Measurements from ENCODE around the gene C12orf42.

The C12orf42 gene

GRCh38 chr12:103501447-103501846 lies 5.7 kb upstream of the C12orf42 start:
- DNase-seq = no peak
- in situ Hi-C loops (cut with HindIII; ENCODE audit: low pct_ligation_motif_present, low pct_unique_long_range_greater_than_20kb, low sequenced_read_pairs) = no loop called here

GRCh38 chr12:103499571-103499970 lies 3.8 kb upstream of the C12orf42 start:
- in situ Hi-C loops (cut with HindIII; ENCODE audit: low pct_ligation_motif_present, low pct_unique_long_range_greater_than_20kb, low sequenced_read_pairs) = no loop called here
- no peak for DNase-seq

- DNase-seq = no peak
- in situ Hi-C loops (cut with HindIII; ENCODE audit: low pct_ligation_motif_present, low pct_unique_long_range_greater_than_20kb, low sequenced_read_pairs) = no loop called here
Observed at GRCh38 chr12:103498990-103499389, 3.2 kb upstream of the C12orf42 start.

GRCh38 chr12:103494734-103495468 lies 867 bp downstream of the C12orf42 start:
- in situ Hi-C loops (cut with HindIII; ENCODE audit: low pct_ligation_motif_present, low pct_unique_long_range_greater_than_20kb, low sequenced_read_pairs) = no loop called here

GRCh38 chr12:103494051-103494733 lies 1.6 kb downstream of the C12orf42 start:
- in situ Hi-C loops (cut with HindIII; ENCODE audit: low pct_ligation_motif_present, low pct_unique_long_range_greater_than_20kb, low sequenced_read_pairs) = no loop called here
- DNase-seq = no peak

More at GRCh38 chr12:103494734-103495468, 867 bp downstream of the C12orf42 start:
- DNase-seq = no peak

GRCh38 chr12:103493199-103493598 lies 2.6 kb downstream of the C12orf42 start:
- in situ Hi-C loops (cut with HindIII; ENCODE audit: low pct_ligation_motif_present, low pct_unique_long_range_greater_than_20kb, low sequenced_read_pairs) = no loop called here
- no peak for DNase-seq

- DNase-seq = no peak
- in situ Hi-C loops (cut with HindIII; ENCODE audit: low pct_ligation_motif_present, low pct_unique_long_range_greater_than_20kb, low sequenced_read_pairs) = no loop called here
Observed at GRCh38 chr12:103482365-103482764, 13.4 kb downstream of the C12orf42 start.

GRCh38 chr12:103475073-103475472 lies 20.7 kb downstream of the C12orf42 start:
- DNase-seq = no peak
- in situ Hi-C loops (cut with HindIII; ENCODE audit: low pct_ligation_motif_present, low pct_unique_long_range_greater_than_20kb, low sequenced_read_pairs) = no loop called here

GRCh38 chr12:103470664-103471063 lies 25.1 kb downstream of the C12orf42 start:
- in situ Hi-C loops (cut with HindIII; ENCODE audit: low pct_ligation_motif_present, low pct_unique_long_range_greater_than_20kb, low sequenced_read_pairs) = no loop called here
- no peak for DNase-seq

- in situ Hi-C loops (cut with HindIII; ENCODE audit: low pct_ligation_motif_present, low pct_unique_long_range_greater_than_20kb, low sequenced_read_pairs) = no loop called here
- no peak for DNase-seq
Observed at GRCh38 chr12:103469719-103470118, 26.0 kb downstream of the C12orf42 start.

- DNase-seq = no peak
- in situ Hi-C loops (cut with HindIII; ENCODE audit: low pct_ligation_motif_present, low pct_unique_long_range_greater_than_20kb, low sequenced_read_pairs) = no loop called here
Observed at GRCh38 chr12:103468837-103469236, 26.9 kb downstream of the C12orf42 start.

- in situ Hi-C loops (cut with HindIII; ENCODE audit: low pct_ligation_motif_present, low pct_unique_long_range_greater_than_20kb, low sequenced_read_pairs) = no loop called here
- no peak for DNase-seq
Observed at GRCh38 chr12:103462675-103463074, 33.1 kb downstream of the C12orf42 start.

GRCh38 chr12:103457471-103457870 lies 38.3 kb downstream of the C12orf42 start:
- in situ Hi-C loops (cut with HindIII; ENCODE audit: low pct_ligation_motif_present, low pct_unique_long_range_greater_than_20kb, low sequenced_read_pairs) = no loop called here

GRCh38 chr12:103456006-103456405 lies 39.8 kb downstream of the C12orf42 start:
- DNase-seq = no peak
- in situ Hi-C loops (cut with HindIII; ENCODE audit: low pct_ligation_motif_present, low pct_unique_long_range_greater_than_20kb, low sequenced_read_pairs) = no loop called here

More at GRCh38 chr12:103457471-103457870, 38.3 kb downstream of the C12orf42 start:
- no peak for DNase-seq

- in situ Hi-C loops (cut with HindIII; ENCODE audit: low pct_ligation_motif_present, low pct_unique_long_range_greater_than_20kb, low sequenced_read_pairs) = no loop called here
- DNase-seq = no peak
Observed at GRCh38 chr12:103455020-103455763, 40.6 kb downstream of the C12orf42 start.

- in situ Hi-C loops (cut with HindIII; ENCODE audit: low pct_ligation_motif_present, low pct_unique_long_range_greater_than_20kb, low sequenced_read_pairs) = no loop called here
- DNase-seq = no peak
Observed at GRCh38 chr12:103444983-103445382, 50.8 kb downstream of the C12orf42 start.

GRCh38 chr12:103442822-103443221 lies 52.9 kb downstream of the C12orf42 start:
- in situ Hi-C loops (cut with HindIII; ENCODE audit: low pct_ligation_motif_present, low pct_unique_long_range_greater_than_20kb, low sequenced_read_pairs) = no loop called here
- no peak for DNase-seq

- in situ Hi-C loops (cut with HindIII; ENCODE audit: low pct_ligation_motif_present, low pct_unique_long_range_greater_than_20kb, low sequenced_read_pairs) = no loop called here
- no peak for DNase-seq
Observed at GRCh38 chr12:103442182-103442555, 53.6 kb downstream of the C12orf42 start.

GRCh38 chr12:103441437-103442181 lies 54.2 kb downstream of the C12orf42 start:
- no peak for DNase-seq
- in situ Hi-C loops (cut with HindIII; ENCODE audit: low pct_ligation_motif_present, low pct_unique_long_range_greater_than_20kb, low sequenced_read_pairs) = no loop called here
